ENCODE measurements around the gene MLN. TPM values are rescaled to one million over a fixed set of nuclear protein-coding genes. Genes with fewer than 3 reads are reported as not detected.
"Not testable (repeated sequence)": the region's sequence is repeated elsewhere in the genome, so short reads cannot be mapped to it uniquely, and the experiment has no call there.

MLN gene
- total RNA-seq, 1 donor from 2014 or later: not detected

DNA sequence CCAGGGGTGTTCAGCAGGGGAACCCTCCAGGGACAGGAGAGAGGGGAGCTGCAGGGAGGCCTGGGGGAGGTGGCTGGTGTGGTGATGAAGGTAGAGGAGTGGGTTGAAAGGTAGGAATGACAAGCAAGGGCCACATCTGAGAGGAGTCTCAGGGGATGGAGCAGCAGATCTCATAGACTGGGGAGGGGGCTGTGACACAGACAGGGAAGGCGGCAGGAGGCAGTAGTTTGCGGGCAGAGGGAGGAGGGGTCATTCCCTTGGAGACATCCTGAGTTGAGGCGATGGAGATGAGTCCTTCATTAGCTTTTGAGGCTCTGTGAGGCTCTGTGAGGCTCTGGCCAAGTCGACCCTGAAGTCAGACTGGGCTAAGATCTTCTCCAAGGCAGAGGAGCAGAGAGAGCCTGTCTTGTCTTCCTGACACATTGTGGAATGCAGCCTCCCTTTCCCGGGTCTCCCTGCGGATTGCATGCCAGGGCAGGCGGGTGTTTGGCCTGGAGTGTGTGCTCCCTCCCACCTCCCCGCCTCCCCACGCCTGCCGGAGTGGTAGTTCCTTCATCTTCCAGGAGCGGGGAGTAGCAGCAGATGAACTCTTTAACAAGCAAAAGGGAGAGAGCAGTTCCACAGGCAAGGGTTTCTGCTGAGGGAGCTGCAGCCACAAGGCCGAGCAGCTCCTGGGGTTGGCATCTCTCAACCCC lies 34.3 kb upstream of the MLN start:
- intact Hi-C loops (cut with DNase I): no loop called here
- no peak for ATAC-seq
- no peak for DNase-seq (ENCODE audit: low spot score)

DNA sequence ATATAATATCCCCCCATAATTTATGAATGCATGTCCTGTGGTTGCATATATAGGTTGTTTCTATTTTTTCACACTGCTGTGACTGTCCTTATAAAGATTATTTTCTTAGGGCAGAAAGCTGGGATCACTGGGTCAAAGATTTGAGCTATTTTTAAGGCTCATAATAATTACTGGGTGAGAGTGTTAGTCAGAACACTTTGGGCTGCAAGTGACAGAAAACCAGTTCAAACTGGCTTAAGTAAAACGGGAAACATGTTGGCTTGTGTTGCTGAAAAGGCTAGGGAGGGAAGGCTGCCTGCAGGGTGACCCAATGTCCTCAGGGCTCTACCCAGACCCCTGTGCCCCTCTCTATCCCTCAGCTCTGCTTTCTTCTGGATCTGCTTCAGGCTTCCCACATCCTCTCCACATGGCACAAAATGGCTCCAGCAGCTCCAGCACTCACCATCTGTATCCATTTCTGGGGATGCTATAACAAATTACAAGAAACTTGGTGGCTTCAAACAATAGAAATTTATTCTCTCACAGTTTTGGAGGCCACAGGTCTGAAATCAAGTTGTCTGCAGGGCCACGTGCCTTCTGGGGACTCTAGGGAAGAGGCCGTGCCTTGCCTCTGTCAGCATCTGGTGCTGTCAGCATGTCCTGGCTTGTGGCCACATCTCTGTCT lies 33.1 kb upstream of the MLN start:
- intact Hi-C loops (cut with DNase I): no loop called here

DNA sequence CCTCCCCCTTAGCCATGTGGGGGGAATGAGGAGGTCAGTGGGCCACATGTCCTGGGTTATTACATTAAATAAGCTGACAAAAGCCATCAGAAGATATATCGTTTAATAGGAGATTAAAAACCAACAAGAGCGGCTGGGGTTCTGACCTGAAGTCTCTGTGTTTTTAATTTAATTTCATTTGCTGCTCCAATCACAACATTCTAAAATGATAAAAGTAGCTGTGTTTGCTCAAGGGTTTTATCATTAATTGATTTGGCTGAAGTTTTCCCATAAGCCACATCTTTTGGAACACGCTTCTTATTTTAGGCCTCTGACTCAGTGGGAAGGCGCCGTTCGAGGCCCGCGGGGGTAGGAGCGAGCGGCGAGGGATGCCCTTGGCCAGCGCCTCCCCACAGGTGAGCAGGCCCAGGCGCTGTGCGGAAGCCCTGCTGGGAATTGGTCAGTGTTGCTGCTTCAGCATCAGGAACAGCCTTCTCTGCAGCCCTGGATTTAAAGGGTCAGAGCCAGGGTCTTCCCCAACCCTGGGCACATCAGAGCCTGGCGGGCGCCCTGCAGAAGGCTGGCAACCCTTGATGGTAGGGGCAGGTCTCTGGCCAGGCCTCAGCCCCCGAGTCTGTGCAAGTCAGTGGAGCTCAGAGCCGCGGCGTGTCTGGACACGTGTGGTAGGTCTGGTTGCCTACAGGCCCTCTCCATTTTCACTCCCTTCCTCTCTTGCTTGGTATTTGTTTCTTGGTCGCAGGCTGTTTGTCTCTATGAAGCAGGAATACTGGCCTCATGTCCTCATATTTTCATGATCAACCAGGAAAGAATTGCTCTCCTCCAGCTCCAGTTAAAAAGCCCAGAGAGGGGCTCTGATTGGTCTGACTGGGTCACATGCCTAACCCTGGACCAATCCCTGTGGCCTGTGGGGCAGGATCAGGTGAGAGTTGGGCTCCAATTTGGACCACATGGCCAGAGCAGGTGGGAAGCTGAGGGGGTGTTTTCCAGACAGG lies 30.9 kb upstream of the MLN start:
- ATAC-seq (no peak), DNase-seq (ENCODE audit: low spot score) (no peak)
- intact Hi-C loops (cut with DNase I): no loop called here

More for the DNA sequence above, 33.1 kb upstream of the MLN start:
- ATAC-seq: no peak
- no peak for DNase-seq (ENCODE audit: low spot score)

DNA sequence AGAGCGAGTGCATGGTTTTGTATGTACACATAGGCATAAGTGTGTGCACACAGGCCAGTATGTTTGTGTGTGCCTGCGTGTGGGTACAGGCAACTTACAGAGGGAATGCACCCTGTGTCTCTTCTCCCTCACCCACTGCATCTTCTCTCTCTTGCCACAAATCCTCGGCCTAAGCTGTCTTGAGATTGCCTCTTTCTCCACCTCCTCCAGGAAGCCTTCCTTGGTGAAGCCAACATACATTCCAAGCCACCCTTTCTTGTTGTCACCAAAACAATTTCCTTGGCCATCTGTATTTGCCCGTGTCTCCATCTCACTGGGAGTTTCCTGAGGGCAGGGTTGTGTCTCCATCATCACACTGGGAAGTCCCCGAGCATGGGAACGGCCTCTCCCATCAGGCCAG lies 29.8 kb upstream of the MLN start:
- ATAC-seq: no peak
- intact Hi-C loops (cut with DNase I): no loop called here

GRCh38 chr6:33832831-33833230 lies 29.0 kb upstream of the MLN start:
- intact Hi-C loops (cut with DNase I); ATAC-seq; DNase-seq (ENCODE audit: low spot score): not testable (repeated sequence)

More for the DNA sequence above, 29.8 kb upstream of the MLN start:
- DNase-seq (ENCODE audit: low spot score): no peak

DNA sequence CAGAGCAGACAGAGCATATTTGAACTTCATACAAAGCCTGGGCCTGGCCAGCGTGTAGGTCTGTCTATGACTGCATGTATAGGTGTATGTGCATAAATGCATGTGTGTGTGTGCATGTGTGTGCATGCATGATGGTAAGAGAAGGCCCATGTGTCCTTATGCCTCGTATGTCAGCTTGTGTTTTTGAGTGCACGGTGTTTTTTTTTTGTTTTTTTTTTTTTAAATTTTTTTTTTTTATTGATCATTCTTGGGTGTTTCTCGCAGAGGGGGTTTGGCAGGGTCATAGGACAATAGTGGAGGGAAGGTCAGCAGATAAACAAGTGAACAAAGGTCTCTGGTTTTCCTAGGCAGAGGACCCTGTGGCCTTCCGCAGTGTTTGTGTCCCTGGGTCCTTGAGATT lies 27.9 kb upstream of the MLN start:
- ATAC-seq; intact Hi-C loops (cut with DNase I); DNase-seq (ENCODE audit: low spot score): not testable (repeated sequence)

DNA sequence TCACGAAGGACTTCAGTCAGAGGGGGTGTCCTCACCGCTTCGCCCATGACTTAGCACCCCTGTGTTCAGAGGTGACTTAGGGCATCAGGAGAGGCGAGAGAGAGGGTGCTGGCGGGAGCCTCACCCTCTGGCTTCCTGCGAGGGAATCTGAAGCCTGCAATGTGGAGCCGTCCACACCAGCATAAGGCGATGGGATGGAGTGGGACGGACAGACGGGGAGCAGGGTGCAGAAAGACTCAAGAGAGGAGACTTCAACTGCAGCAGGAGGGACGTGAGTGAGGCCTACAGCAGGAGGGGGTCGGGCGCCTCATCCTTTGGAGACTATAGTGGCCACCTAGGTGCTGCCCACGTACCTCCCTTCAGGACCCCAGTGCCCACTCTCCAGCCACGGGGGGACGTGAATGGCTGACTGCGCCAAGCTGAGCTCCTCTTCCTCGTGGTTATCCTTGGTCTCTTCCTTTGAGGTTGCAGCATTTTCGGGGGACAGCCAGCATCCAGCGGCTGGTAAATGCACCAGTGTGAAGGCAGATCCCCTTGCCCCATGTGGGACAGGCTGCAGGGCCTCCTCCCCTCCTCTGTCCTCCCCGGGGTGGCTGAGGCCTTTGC lies 26.9 kb upstream of the MLN start:
- no peak for ATAC-seq
- no peak for DNase-seq (ENCODE audit: low spot score)
- intact Hi-C loops (cut with DNase I): no loop called here

DNA sequence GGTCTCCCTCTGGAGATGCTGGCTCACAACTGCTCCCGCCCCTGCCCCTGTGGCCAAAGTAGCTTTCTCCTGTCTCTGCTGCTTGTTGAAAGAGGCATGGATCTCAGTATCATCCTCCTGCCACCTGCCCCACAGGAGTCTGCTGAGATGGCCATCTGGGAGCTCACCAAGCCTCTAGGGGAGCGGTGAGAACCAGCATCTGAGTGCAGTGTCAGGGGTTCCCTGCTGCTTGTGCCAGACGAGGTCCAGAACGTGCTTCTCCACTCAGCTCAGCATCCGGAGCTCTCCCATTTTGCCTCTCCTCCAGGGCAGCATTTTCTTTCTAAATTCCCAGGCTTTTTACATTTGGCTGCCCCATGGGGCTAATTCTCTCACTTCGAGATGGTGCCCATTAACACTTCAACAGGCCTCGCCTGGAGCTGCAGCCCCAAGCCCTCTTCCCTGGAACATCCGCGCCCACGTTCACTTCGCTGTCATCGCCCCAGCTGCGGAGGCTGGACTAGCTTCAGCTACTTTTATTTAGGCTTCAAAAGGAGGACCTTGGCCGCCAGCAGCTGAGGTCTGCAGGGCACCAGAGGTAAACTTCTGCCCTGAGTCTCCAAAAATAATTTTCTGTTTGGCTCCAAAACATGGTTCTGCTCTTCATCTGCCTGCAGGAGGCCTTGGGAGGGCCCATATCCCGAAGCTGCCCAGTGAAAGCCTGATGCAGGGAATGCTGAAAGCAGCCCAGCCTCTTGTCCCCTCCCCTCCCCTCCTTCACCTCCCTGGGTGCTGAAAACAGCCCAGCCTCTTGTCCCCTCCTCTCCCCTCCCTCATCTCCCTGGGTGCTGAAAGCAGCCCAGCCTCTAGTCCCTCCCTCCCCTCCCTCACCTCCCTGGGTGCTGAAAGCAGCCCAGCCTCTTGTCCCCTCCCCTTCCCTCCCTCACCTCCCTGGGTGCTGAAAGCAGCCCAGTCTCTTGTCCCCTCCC lies 25.2 kb upstream of the MLN start:
- no peak for ATAC-seq
- DNase-seq (ENCODE audit: low spot score): no peak
- intact Hi-C loops (cut with DNase I): no loop called here

DNA sequence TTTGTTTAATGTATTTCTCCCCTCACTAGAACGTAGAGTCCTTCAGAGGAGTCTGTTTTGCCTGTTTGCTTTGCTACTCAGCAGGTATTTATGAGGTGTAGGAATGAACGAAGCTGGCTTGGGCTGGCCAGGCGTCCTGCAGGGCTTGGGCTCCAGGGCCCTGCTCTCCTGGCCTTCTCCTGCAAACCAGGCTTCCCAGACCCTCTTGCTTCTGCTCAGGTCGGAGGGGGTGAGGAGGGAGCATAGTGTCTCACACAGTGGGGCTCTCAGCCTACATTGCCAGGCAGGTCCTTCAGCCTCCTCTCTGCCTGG lies 24.6 kb upstream of the MLN start:
- DNase-seq (ENCODE audit: low spot score) (no peak), ATAC-seq (no peak)
- intact Hi-C loops (cut with DNase I): no loop called here

GRCh38 chr6:33827546-33828451 lies 24.0 kb upstream of the MLN start:
- DNase-seq (ENCODE audit: low spot score) (no peak), ATAC-seq (no peak)
- intact Hi-C loops (cut with DNase I): no loop called here

DNA sequence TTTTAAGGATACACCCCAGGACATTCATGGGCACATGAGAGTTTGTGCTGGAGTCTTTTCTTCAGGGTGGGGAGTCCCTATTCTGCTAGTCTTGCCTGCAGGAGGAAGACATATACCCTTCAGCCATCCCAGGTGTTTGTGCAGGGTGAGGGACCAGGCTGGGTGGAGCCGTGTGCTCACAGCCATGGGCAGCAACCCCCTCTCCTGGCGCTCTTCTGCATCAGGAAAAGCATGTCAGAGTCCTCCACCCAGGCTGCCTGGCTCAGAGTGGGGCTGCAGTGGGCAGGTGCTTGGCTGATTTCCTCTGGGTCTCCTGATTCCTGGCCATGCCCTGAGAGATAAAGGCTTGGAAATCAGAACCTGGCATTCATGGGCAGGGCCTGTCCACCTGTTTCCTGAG lies 22.7 kb upstream of the MLN start:
- intact Hi-C loops (cut with DNase I): no loop called here
- ATAC-seq (no peak), DNase-seq (ENCODE audit: low spot score) (no peak)

DNA sequence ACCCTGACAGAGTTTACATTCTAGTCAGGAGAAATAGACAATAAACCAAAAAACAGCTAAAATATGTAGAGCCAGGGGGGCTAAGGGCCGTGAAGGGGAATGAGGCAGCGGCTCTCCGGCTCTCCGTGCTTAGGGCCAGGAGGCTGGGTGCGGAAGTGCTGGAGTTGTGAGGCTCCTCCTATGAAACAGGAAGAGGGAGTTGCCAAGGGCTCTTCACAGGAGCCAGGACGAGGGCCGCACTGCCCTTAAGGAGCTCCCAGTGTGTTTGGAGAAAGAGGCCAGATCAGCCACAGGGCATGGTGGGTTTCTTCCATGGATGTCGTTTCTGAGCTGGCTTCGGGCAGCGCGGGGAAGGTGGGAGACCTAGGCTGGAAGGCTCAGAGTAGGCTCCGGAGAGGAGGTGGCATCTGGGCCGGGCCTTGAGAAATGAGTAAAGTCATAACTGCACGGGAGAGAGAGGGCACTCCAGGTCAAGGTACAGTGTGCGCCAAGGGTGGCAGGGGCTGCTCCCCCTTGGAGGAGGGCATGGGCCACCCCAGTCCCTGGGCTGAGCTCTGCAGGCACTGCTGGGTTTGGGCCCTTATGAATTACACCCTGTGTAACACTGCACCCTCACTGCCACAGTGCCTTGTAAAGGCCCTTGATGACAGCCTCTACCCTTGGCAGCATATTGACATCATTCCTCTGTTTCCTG lies 20.8 kb upstream of the MLN start:
- no peak for ATAC-seq
- DNase-seq (ENCODE audit: low spot score): no peak
- intact Hi-C loops (cut with DNase I): no loop called here

GRCh38 chr6:33823806-33824205 lies 20.0 kb upstream of the MLN start:
- DNase-seq (ENCODE audit: low spot score) (no peak), ATAC-seq (no peak)
- intact Hi-C loops (cut with DNase I): no loop called here

GRCh38 chr6:33822575-33823395 lies 19.0 kb upstream of the MLN start:
- ATAC-seq (no peak), DNase-seq (ENCODE audit: low spot score) (no peak)
- intact Hi-C loops (cut with DNase I): no loop called here

DNA sequence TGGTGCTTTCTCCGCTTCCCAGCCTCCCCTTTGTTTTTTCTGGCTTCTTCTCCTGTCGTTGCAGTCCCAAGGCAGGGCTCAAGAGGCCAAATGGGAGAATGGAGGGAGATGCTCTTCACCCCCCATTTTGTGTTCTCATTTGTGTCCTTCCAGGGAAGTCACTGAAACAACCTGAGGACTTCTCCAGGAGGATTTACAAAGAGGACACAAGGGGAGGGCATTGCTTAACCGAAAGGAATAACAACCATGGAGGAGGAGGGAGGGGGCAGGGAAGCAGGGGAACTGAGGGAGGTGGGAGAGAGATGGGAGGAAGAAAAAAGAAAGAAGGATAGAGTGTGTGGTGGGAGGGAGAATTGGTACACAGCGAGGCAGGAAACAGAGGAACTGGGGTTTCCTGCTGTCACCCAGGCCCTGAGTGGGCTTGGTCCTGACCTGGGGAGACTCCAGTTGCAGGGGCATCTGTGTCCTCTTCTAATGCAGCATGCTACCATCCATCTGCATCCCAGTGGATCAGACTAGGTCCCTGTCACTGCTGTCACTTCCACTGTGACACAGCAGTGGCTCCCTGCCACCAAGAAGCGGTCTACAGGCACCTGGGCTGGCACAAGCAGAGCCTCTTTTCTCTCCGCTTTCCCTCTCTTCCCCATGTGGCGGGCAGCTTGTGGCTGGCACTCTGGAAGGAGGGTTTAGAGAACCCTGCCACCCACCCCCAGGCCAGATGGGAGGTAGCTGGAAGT lies 17.1 kb upstream of the MLN start:
- DNase-seq (ENCODE audit: low spot score): no peak
- no peak for ATAC-seq
- intact Hi-C loops (cut with DNase I): no loop called here

Measured in sciatic nerve (tissue), 2 donors.